Mesendoderm (in vitro differentiated cells): ENCODE data around the gene BAMBI.
A peak's percentile ranks its signal among the peaks of the same experiment; 100 is the strongest.

Experiments
- DNase-seq: peaks from one replicate; pipeline ENCODE4 v3.0.0; 2013
- H2AK5ac ChIP-seq: 2 replicates; pipeline ENCODE4 v1.6.1; 2013; ENCODE audit warnings: low read length, inconsistent platforms
- H2BK120ac ChIP-seq: 2 replicates; pipeline ENCODE4 v1.6.1; 2013; ENCODE audit warnings: low read depth, mild to moderate bottlenecking, low read length, moderate library complexity, mixed read lengths
- H2BK15ac ChIP-seq: replicated peaks from 2 replicates; pipeline ENCODE4 v1.6.1; 2013; ENCODE audit warnings: low read depth, mild to moderate bottlenecking, moderate library complexity
- H2BK5ac ChIP-seq: 2 replicates; pipeline ENCODE4 v1.6.1; 2013; ENCODE audit warnings: low read length, inconsistent platforms
- H3K18ac ChIP-seq: 2 replicates; pipeline ENCODE4 v1.6.1; 2013; ENCODE audit warnings: mild to moderate bottlenecking, low read length, mixed read lengths
- H3K23ac ChIP-seq: one replicate; pipeline ENCODE4 v1.6.1; 2013; ENCODE audit warnings: low read length
- H3K27ac ChIP-seq: 2 replicates; pipeline ENCODE4 v1.5.1; 2013; ENCODE audit warnings: low read depth, mild to moderate bottlenecking, inconsistent platforms, low read length, moderate library complexity
- H3K27me3 ChIP-seq: 2 replicates; pipeline ENCODE4 v1.6.1; 2013; ENCODE audit warnings: low read length, control low read depth, mild to moderate bottlenecking, inconsistent platforms; ENCODE audit not compliant: insufficient read depth, poor library complexity
- H3K36me3 ChIP-seq: 2 replicates; pipeline ENCODE4 v1.6.1; 2013; ENCODE audit warnings: low read length, inconsistent platforms; ENCODE audit not compliant: control insufficient read depth, insufficient read depth
- H3K4ac ChIP-seq: one replicate; pipeline ENCODE4 v1.6.1; 2013; ENCODE audit warnings: low read depth, mild to moderate bottlenecking, low read length, moderate library complexity
- H3K4me1 ChIP-seq: 2 replicates; pipeline ENCODE4 v1.6.1; 2013; ENCODE audit warnings: low read depth, low read length, inconsistent platforms; ENCODE audit not compliant: control insufficient read depth
- H3K4me2 ChIP-seq: 2 replicates; pipeline ENCODE4 v1.6.1; 2013; ENCODE audit warnings: low read length
- H3K4me3 ChIP-seq: 2 replicates; pipeline ENCODE4 v1.5.1; 2013; ENCODE audit warnings: mild to moderate bottlenecking, low read length
- H3K56ac ChIP-seq: one replicate; pipeline ENCODE4 v1.6.1; 2013; ENCODE audit warnings: low read length
- H3K79me1 ChIP-seq: 2 replicates; pipeline ENCODE4 v1.6.1; 2013; ENCODE audit warnings: low read length, inconsistent platforms
- H3K79me2 ChIP-seq: 2 replicates; pipeline ENCODE4 v1.6.1; 2013; ENCODE audit warnings: mild to moderate bottlenecking, low read length; ENCODE audit not compliant: control insufficient read depth, insufficient read depth
- H3K9ac ChIP-seq: 2 replicates; pipeline ENCODE4 v1.6.1; 2013; ENCODE audit warnings: low read length, inconsistent platforms
- H4K5ac ChIP-seq: one replicate; pipeline ENCODE4 v1.6.1; 2013; ENCODE audit warnings: low read length
- H4K8ac ChIP-seq: one replicate; pipeline ENCODE4 v1.6.1; 2013; ENCODE audit warnings: low read depth, mild to moderate bottlenecking, control low read depth, low read length, moderate library complexity
- WGBS: extraction: QIAGEN DNeasy Blood & Tissue Kit; methylation state at CpG from one replicate; pipeline ENCODE4 v1.1.7; 2013; ENCODE audit warnings: low lambda C conversion rate, missing lambda C conversion rate; ENCODE audit not compliant: insufficient coverage; ENCODE audit errors: extremely low coverage; 5-methylcytosine and 5-hydroxymethylcytosine counted together

The BAMBI gene

DNA sequence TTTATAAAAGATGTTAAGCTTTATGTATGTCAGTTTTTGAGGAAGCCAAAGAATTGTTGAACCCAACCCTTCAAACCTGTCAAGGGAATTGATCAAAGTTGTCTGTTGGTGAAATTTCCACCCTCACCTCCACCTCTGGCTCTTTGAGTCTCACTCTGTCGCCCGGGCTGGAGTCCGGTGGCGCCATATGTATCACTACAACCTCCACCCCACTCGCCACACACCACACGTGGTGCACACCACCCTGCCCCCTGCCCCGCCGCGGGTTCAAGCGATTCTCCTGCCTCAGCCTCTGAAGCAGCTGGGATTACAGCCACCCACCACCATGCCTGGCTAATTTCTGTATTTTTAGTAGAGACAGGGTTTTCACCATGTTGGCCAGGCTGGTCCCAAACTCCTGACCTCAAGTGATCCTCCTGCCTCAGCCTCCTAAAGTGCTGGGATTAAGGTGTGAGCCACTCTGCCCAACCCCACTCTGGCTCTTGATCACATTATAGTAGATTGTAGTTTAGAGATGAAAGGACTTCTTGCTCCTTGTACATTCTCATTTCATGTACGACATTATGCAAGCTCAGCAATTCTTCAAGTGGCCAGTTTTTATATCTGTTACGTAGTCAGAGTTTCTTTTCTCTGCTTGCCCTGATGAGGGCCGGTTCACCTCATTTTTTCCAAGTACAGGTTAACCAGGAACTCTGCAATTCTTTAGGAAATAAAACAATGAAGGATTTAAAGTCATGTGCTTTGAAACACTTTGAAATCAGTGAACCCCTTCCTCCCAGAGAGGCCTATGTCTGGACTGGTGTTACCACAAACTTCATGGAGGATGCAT, 7.0 kb downstream of the BAMBI start:
- Histone ChIP-seq H3K79me1 (no peaks in the 10 kb centered on the region), H3K36me3 (peaks cover 14% of the 10 kb centered on the region), H3K4me1 (peaks cover 14% of the 10 kb centered on the region), H2BK120ac (no peak overlapping the region), H2BK5ac (no peak overlapping the region), H3K9ac (peak overlapping the region; percentile 22), H2BK15ac (no peak overlapping the region), H3K27me3 (no peaks in the 10 kb centered on the region), H3K18ac (peak overlapping the region; percentile 20), H3K27ac (peak overlapping the region; percentile 58), H3K4ac (no peak overlapping the region), H4K5ac (no peak overlapping the region), H3K4me2 (no peak overlapping the region), H2AK5ac (no peak overlapping the region), H3K56ac (peak overlapping the region; percentile 34), H3K23ac (no peak overlapping the region), H4K8ac (no peak overlapping the region), H3K4me3 (no peak overlapping the region), H3K79me2 (peaks cover 39% of the 10 kb centered on the region)
- WGBS = no CpG with 5 or more reads among the region's 13 CpGs
- DNase-seq = peak; percentile 63

DNA sequence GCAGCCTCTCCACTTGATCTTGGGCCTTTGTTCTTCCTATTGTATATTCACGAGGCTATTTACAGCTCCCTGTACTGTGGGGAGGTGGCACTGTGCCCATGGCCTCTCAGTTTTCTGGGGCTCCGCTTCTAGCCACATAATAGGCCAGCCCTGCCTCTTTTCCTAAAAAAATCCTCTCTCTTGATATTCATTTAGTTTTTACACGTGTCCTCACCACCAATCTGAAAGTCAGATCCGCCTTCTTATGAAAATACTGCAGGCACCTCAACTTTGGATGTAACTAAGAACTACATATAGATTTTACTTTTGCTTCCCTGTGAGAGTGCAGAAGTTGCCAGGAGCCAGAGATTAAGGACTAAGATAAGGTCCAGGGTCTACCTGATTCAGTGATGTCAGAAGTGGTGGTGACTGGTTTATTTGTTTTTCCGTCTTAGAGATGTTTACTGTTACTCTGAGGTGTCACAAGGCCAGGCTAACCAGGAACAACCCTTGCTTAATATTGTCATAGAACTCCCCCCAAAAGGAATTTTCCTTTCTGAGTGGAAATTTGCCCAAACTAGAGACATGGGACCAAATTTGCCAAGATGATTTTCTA, 7.8 kb downstream of the BAMBI start:
- peak; percentile 93 for DNase-seq
- WGBS = no CpG with 5 or more reads among the region's 5 CpGs
- Histone ChIP-seq H3K4me3 (no peak overlapping the region), H2AK5ac (no peak overlapping the region), H3K18ac (peak overlapping the region; percentile 20), H3K56ac (peak overlapping the region; percentile 34), H2BK15ac (no peak overlapping the region), H3K9ac (peak overlapping the region; percentile 22), H3K79me2 (peaks cover 33% of the 10 kb centered on the region), H4K5ac (no peak overlapping the region), H3K4me2 (no peak overlapping the region), H2BK5ac (no peak overlapping the region), H3K23ac (no peak overlapping the region), H2BK120ac (no peak overlapping the region), H3K27ac (peak overlapping the region; percentile 58), H3K79me1 (no peaks in the 10 kb centered on the region), H3K4ac (no peak overlapping the region), H3K36me3 (peaks cover 12% of the 10 kb centered on the region), H3K27me3 (no peaks in the 10 kb centered on the region), H4K8ac (no peak overlapping the region), H3K4me1 (peaks cover 15% of the 10 kb centered on the region)

DNA sequence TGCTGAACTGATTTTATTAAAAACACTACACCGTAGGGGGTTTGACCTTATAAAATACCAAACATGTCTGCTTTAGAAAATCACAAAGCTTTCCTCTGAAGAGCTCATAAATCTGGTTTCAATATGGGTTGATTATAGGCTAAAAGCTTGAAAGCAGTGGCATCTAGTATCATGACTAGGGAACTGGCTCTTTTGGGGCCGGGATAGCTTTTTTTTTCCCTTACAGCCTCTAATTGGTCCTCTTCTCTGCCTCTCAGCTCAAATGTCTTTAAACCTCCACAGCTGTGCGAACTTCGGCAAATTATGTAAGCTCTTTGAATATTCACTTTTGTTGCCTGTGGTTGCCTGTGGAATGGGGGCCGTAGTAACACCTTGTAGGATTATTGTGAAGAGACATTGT, 8.4 kb downstream of the BAMBI start:
- Histone ChIP-seq H2BK15ac (no peak overlapping the region), H3K79me1 (no peaks in the 10 kb centered on the region), H3K4me1 (peaks cover 20% of the 10 kb centered on the region), H2BK5ac (no peak overlapping the region), H3K79me2 (peaks cover 27% of the 10 kb centered on the region), H3K18ac (peak overlapping the region; percentile 51), H3K27ac (peak overlapping the region; percentile 2), H3K56ac (no peak overlapping the region), H4K8ac (no peak overlapping the region), H3K9ac (no peak overlapping the region), H3K4ac (no peak overlapping the region), H2AK5ac (no peak overlapping the region), H3K4me2 (no peak overlapping the region), H3K23ac (no peak overlapping the region), H3K4me3 (no peak overlapping the region), H2BK120ac (no peak overlapping the region), H4K5ac (no peak overlapping the region), H3K36me3 (peaks cover 11% of the 10 kb centered on the region), H3K27me3 (no peaks in the 10 kb centered on the region)
- WGBS = no CpG with 5 or more reads among the region's 5 CpGs
- peak; percentile 88 for DNase-seq

DNA sequence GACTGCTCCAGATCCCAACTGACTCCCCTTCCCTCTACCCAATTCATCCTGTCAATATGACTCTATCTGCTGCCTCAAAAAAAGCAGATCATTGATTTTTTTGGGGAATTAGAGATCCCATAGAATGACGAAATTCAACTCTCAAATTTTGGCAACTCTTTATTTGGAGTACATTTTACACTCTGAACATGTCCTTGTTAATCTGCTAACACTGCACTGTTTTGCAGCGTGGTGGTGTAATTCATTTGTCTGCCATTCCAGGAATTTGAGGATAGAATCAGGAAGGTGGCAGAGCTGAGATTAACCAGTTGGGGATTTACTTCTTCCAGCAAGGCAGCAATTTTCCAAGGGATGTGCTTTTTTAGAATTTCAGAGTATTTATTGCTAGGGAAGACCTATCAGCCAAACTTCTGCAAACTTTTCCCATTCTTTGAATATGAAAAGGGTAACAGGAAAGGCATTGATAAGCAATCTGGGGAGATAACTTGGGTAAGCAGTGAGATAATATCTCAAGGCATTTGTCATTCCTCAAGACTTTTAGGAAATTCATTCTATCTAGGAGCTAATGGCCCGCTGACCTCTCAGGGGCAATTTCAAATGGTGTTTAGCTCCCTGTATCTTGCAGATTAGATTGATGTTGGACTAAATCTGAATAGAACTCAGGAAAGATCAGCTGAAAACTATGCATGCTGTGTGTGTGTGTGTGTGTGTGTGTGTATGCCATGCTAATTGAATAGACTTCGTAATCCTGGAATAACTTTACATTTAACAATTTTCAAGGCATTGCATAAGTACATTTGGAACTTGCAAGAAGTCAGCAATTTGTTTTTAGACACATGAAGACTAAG, 9.7 kb downstream of the BAMBI start:
- no peak overlapping the region for H3K4me2 ChIP-seq
- H3K23ac ChIP-seq = no peak overlapping the region
- peak overlapping the region; percentile 65 for H3K27ac ChIP-seq
- no peak overlapping the region for H3K4ac ChIP-seq
- no peak overlapping the region for H4K5ac ChIP-seq
- no peak overlapping the region for H2BK15ac ChIP-seq
- H3K4me1 ChIP-seq = peaks cover 18% of the 10 kb centered on the region
- H3K79me1 ChIP-seq = no peaks in the 10 kb centered on the region
- H3K56ac ChIP-seq = no peak overlapping the region
- peaks cover 14% of the 10 kb centered on the region for H3K79me2 ChIP-seq
- no peak overlapping the region for H4K8ac ChIP-seq
- H3K9ac ChIP-seq = no peak overlapping the region
- H3K27me3 ChIP-seq = no peaks in the 10 kb centered on the region
- H3K4me3 ChIP-seq = no peak overlapping the region
- no peak overlapping the region for H3K18ac ChIP-seq
- peak; percentile 96 for DNase-seq
- no peak overlapping the region for H2AK5ac ChIP-seq
- H3K36me3 ChIP-seq = peaks cover 4% of the 10 kb centered on the region
- no peak overlapping the region for H2BK5ac ChIP-seq
- H2BK120ac ChIP-seq = no peak overlapping the region
- no CpG with 5 or more reads among the region's 4 CpGs for WGBS

DNA sequence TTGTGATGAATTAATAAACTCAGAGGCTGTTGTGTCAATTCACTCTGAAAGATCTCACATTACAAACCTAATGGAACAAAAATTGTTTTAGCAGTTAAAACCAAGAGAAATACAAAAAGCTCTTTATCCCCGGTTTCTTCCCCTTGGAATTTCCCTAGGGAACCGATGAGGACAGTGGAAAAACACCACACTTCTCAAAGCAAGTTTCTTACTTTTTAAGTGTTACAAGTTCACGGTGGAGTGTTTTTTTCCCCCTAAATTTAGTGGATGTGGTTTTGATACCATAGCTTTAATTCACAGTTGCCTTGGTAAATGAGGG, 10.3 kb downstream of the BAMBI start:
- Histone ChIP-seq H4K5ac (no peak overlapping the region), H3K27ac (peak overlapping the region; percentile 12)
- WGBS = no CpG with 5 or more reads among the region's 3 CpGs

More for the DNA sequence above, 10.3 kb downstream of the BAMBI start:
- Histone ChIP-seq H3K4me1 (peaks cover 18% of the 10 kb centered on the region), H3K56ac (peak overlapping the region; percentile 17), H3K4ac (peak overlapping the region; percentile 16), H3K27me3 (no peaks in the 10 kb centered on the region), H2BK120ac (peak overlapping the region; percentile 94), H4K8ac (no peak overlapping the region), H2AK5ac (no peak overlapping the region), H2BK15ac (no peak overlapping the region), H3K23ac (no peak overlapping the region), H2BK5ac (peak overlapping the region; percentile 2), H3K4me2 (no peak overlapping the region), H3K18ac (peak overlapping the region; percentile 94), H3K4me3 (no peak overlapping the region), H3K36me3 (peaks cover 2% of the 10 kb centered on the region), H3K79me1 (no peaks in the 10 kb centered on the region), H3K9ac (no peak overlapping the region), H3K79me2 (peaks cover 9% of the 10 kb centered on the region)
- peak; percentile 47 for DNase-seq
